ENCODE data around the gene CREB5.

CREB5 gene

GRCh38 chr7:28472332-28472731 lies 60.0 kb downstream of the CREB5 start:
- TF ChIP-seq SNAI2 (CRISPR knock-in tag; IDR thresholded peaks at IDR 0.05) = no peak
- no peak for ATAC-seq

- TF ChIP-seq POU6F1 (CRISPR knock-in tag; IDR thresholded peaks at IDR 0.05; ENCODE audit: borderline replicate concordance, low read depth) (no peak), ZC3H10 (CRISPR knock-in tag; IDR thresholded peaks at IDR 0.05) (no peak), SNAI2 (CRISPR knock-in tag; IDR thresholded peaks at IDR 0.05) (no peak), GLIS3 (CRISPR knock-in tag; IDR thresholded peaks at IDR 0.05) (no peak), ZFP3 (CRISPR knock-in tag; IDR thresholded peaks at IDR 0.05) (no peak), TOX (CRISPR knock-in tag; IDR thresholded peaks at IDR 0.05; ENCODE audit: borderline replicate concordance) (no peak), ISL1 (CRISPR knock-in tag; IDR thresholded peaks at IDR 0.05) (no peak), ZNF8 (CRISPR knock-in tag; IDR thresholded peaks at IDR 0.05) (no peak), PPARA (CRISPR knock-in tag; IDR thresholded peaks at IDR 0.05; ENCODE audit: borderline replicate concordance) (no peak), TCF4 (CRISPR knock-in tag; IDR thresholded peaks at IDR 0.05; ENCODE audit: borderline replicate concordance) (no peak), TSHZ2 (CRISPR knock-in tag; IDR thresholded peaks at IDR 0.05) (no peak), CREB5 (CRISPR knock-in tag; IDR thresholded peaks at IDR 0.05; ENCODE audit: low read depth) (no peak)
- peak; percentile 36; the same call in 2 of the 3 replicates for ATAC-seq
Measured at GRCh38 chr7:28473571-28474281, 61.4 kb downstream of the CREB5 start.

- TF ChIP-seq BACH2 (CRISPR knock-in tag; IDR thresholded peaks at IDR 0.05; ENCODE audit: borderline replicate concordance) (no peak), CSRNP3 (CRISPR knock-in tag; IDR thresholded peaks at IDR 0.05) (no peak), ARNTL (CRISPR knock-in tag; IDR thresholded peaks at IDR 0.05; ENCODE audit: borderline replicate concordance, low read depth) (no peak), ZNF70 (CRISPR knock-in tag; IDR thresholded peaks at IDR 0.05) (no peak), PPARA (CRISPR knock-in tag; IDR thresholded peaks at IDR 0.05; ENCODE audit: borderline replicate concordance) (no peak), ZNF565 (CRISPR knock-in tag; conservative IDR thresholded peaks at IDR 0.05; ENCODE audit: low read depth) (no peak), POU6F1 (CRISPR knock-in tag; IDR thresholded peaks at IDR 0.05; ENCODE audit: borderline replicate concordance, low read depth) (no peak), RARB (CRISPR knock-in tag; IDR thresholded peaks at IDR 0.05) (no peak), TOX (CRISPR knock-in tag; IDR thresholded peaks at IDR 0.05; ENCODE audit: borderline replicate concordance) (no peak), GLIS3 (CRISPR knock-in tag; IDR thresholded peaks at IDR 0.05) (no peak)
- no peak for ATAC-seq
Measured at GRCh38 chr7:28474282-28474638, 61.9 kb downstream of the CREB5 start.

- ATAC-seq = no peak
- TF ChIP-seq BACH2 (CRISPR knock-in tag; IDR thresholded peaks at IDR 0.05; ENCODE audit: borderline replicate concordance) (no peak), TCF4 (CRISPR knock-in tag; IDR thresholded peaks at IDR 0.05; ENCODE audit: borderline replicate concordance) (no peak), CSDC2 (CRISPR knock-in tag; IDR thresholded peaks at IDR 0.05) (no peak), ZC3H10 (CRISPR knock-in tag; IDR thresholded peaks at IDR 0.05) (no peak), ZNF70 (CRISPR knock-in tag; IDR thresholded peaks at IDR 0.05) (no peak), POU6F1 (CRISPR knock-in tag; IDR thresholded peaks at IDR 0.05; ENCODE audit: borderline replicate concordance, low read depth) (no peak), ISL1 (CRISPR knock-in tag; IDR thresholded peaks at IDR 0.05) (peak; percentile 24; the same call in 1 of the 2 replicates)
Measured at GRCh38 chr7:28474640-28475039, 62.3 kb downstream of the CREB5 start.

All from SK-N-SH treated with all-trans-retinoic acid at 6 μM for 48 hours (cell line).